Breast epithelium (tissue), 4 donors: ENCODE measurements around the gene ZNF263. TPM values are rescaled to one million over a fixed set of nuclear protein-coding genes. Genes with fewer than 3 reads are reported as not detected.
A peak's percentile ranks its signal among the peaks of the same experiment; 100 is the strongest.

Source experiments
- DNase-seq, 2 donors: peaks; one replicate each; pipeline ENCODE4 v3.0.0-alpha.2; 2019; ENCODE audit warnings: low spot score in 2 of 2
- H3K27ac ChIP-seq, 2 donors: fragments of 200-600 bp; sonication (generic) in 1 of 2; one replicate each; pipeline ENCODE4 v1.5.1; 2016 to 2019; ENCODE audit warnings: mild to moderate bottlenecking in 1 of 2
- H3K27me3 ChIP-seq, 2 donors: fragments of 200-600 bp; sonication (generic) in 1 of 2; one replicate each; pipeline versions ENCODE4 v1.5.1 to v1.6.0; 2017 to 2019; ENCODE audit warnings: control low read depth in 1 of 2, mild to moderate bottlenecking in 1 of 2
- H3K36me3 ChIP-seq: fragments of 200-600 bp; one replicate; pipeline ENCODE4 v1.5.1; 2019
- H3K4me1 ChIP-seq, 2 donors: fragments of 200-600 bp; sonication (generic); one replicate each; pipeline ENCODE4 v1.5.1; 2016 to 2019; ENCODE audit warnings: control low read depth in 1 of 2
- H3K4me3 ChIP-seq, 3 donors: fragments of 200-600 bp; sonication (generic); 1 replicate in 2 of 3; 2 replicates in 1 of 3; pipeline ENCODE4 v1.5.1; 2016 to 2019; ENCODE audit warnings: mild to moderate bottlenecking in 3 of 3, moderate library complexity in 2 of 3
- H3K9me3 ChIP-seq, 2 donors: fragments of 200-600 bp; sonication (generic) in 1 of 2; one replicate each; pipeline ENCODE4 v1.5.1; 2016 to 2019; ENCODE audit warnings: control low read depth in 1 of 2
- POLR2A ChIP-seq: fragments of 450-650 bp; IDR thresholded peaks from one replicate; pipeline ENCODE4 v1.6.1; 2016; ENCODE audit warnings: antibody characterized with exemption, mild to moderate bottlenecking, moderate library complexity
- POLR2AphosphoS5 ChIP-seq, 3 donors: sonication (generic); formaldehyde crosslinking; IDR thresholded peaks; one replicate each; pipeline ENCODE4 v1.6.1; 2017; ENCODE audit warnings: antibody characterized with exemption in 3 of 3
- intact Hi-C: fragments of 100-400 bp; cut with DNase I; formaldehyde crosslinking; loops from one replicate; pipeline ENCODE4 v1.15.1; 2023; ENCODE audit warnings: low total_unique reads
- total RNA-seq, 3 donors: library from RNA; depleted of rRNA; stranded (reverse); fragments of >200 nt; gene quantifications; one replicate each; pipeline ENCODE4 v1.1.0, GENCODE V29; 2016
- TF ChIP-seq, protein P1 (sequence below), 3 donors: fragments of 450-650 bp; IDR thresholded peaks; one replicate each; pipeline ENCODE4 v1.5.1; 2016 to 2017; ENCODE audit warnings: antibody characterized with exemption in 3 of 3, mild to moderate bottlenecking in 3 of 3, moderate library complexity in 3 of 3

ZNF263 gene
- total RNA-seq, 3 donors from 2014 or later, result 38.2 to 55.8 (median 47.9) TPM

- Histone ChIP-seq H3K4me3 (no peak overlapping the region), H3K9me3 (no peaks in the 10 kb centered on the region), H3K27me3 (peaks cover 0 to 3% of the 10 kb centered on the region in 2 donors), H3K4me1 (no peaks in the 10 kb centered on the region), H3K36me3 (no peaks in the 10 kb centered on the region), H3K27ac (no peak overlapping the region)
- TF ChIP-seq, protein P1, sequence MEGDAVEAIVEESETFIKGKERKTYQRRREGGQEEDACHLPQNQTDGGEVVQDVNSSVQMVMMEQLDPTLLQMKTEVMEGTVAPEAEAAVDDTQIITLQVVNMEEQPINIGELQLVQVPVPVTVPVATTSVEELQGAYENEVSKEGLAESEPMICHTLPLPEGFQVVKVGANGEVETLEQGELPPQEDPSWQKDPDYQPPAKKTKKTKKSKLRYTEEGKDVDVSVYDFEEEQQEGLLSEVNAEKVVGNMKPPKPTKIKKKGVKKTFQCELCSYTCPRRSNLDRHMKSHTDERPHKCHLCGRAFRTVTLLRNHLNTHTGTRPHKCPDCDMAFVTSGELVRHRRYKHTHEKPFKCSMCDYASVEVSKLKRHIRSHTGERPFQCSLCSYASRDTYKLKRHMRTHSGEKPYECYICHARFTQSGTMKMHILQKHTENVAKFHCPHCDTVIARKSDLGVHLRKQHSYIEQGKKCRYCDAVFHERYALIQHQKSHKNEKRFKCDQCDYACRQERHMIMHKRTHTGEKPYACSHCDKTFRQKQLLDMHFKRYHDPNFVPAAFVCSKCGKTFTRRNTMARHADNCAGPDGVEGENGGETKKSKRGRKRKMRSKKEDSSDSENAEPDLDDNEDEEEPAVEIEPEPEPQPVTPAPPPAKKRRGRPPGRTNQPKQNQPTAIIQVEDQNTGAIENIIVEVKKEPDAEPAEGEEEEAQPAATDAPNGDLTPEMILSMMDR (IDR thresholded peaks at IDR 0.05), result no peak
- TF ChIP-seq POLR2A, result no peak
- TF ChIP-seq POLR2AphosphoS5 (IDR thresholded peaks at IDR 0.05), result no peak
- intact Hi-C loops, result loop anchor here (2.0 kb wide), 1 partner anchor 54 kb away; no protein-coding TSS in a partner anchor
- no peak for DNase-seq
Measured at GRCh38 chr16:3249020-3249419, 34.3 kb upstream of the ZNF263 start.

DNA sequence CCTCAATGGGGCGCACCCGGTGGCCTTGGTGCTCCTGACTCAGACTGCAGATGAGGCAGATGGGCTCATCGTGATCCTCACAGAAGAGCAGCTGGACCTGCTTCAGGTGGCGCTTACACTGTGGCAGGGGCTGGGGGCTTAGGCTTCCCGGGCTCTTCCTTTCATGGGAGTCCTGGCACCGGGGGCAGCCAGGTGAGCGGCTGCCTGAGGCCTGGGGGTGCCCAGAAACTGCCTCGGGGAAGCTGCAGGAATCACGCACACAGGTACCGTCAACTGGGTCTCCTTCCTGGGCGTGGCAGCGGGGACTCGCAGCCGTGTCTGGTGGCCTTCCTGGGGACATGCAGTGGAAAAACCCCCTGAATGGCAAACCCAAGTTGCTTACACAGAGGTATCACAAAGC lies 33.8 kb upstream of the ZNF263 start:
- Histone ChIP-seq H3K27me3 (no peaks in the 10 kb centered on the region), H3K36me3 (no peaks in the 10 kb centered on the region), H3K27ac (no peak overlapping the region), H3K9me3 (no peaks in the 10 kb centered on the region), H3K4me3 (no peak overlapping the region), H3K4me1 (no peaks in the 10 kb centered on the region)
- intact Hi-C loops, result loop anchor here (2.0 kb wide), 1 partner anchor 55 kb away; no protein-coding TSS in a partner anchor
- TF ChIP-seq, protein P1 (IDR thresholded peaks at IDR 0.05), result no peak
- no peak for TF ChIP-seq POLR2AphosphoS5 (IDR thresholded peaks at IDR 0.05)
- no peak for TF ChIP-seq POLR2A
- no peak for DNase-seq

GRCh38 chr16:3252967-3253366 lies 30.3 kb upstream of the ZNF263 start:
- Histone ChIP-seq H3K4me1 (no peaks in the 10 kb centered on the region), H3K4me3 (no peak overlapping the region), H3K36me3 (no peaks in the 10 kb centered on the region), H3K27me3 (no peaks in the 10 kb centered on the region), H3K9me3 (no peaks in the 10 kb centered on the region), H3K27ac (no peak overlapping the region)
- no peak for DNase-seq
- TF ChIP-seq POLR2A (no peak), POLR2AphosphoS5 (IDR thresholded peaks at IDR 0.05) (no peak)
- TF ChIP-seq, protein P1 (IDR thresholded peaks at IDR 0.05), result no peak
- intact Hi-C loops, result no loop called here

DNA sequence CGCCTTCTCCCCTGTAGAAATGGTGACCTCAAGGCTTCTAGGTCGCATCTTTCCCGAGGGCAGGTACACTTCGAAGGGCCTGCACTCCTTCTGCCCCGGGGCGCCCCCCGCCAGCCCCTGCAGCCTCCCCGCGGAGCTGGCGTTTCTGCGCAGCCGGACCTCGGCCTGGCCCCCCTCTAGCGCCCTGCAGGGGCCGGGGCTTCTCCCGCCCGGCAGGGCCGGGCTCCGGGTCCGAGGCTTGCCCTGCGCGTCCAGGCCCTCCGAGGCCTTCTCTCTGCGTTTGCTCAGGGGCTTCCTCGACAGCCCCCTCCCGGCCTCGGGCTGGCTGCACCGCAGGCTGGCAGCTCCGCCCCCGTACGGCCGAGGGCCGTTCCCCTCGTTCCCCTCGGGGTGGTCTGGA lies 29.0 kb upstream of the ZNF263 start:
- Histone ChIP-seq H3K27me3 (no peaks in the 10 kb centered on the region), H3K4me1 (no peaks in the 10 kb centered on the region), H3K36me3 (no peaks in the 10 kb centered on the region), H3K27ac (no peak overlapping the region), H3K4me3 (no peak overlapping the region), H3K9me3 (no peaks in the 10 kb centered on the region)
- intact Hi-C loops, result no loop called here
- no peak for DNase-seq
- TF ChIP-seq POLR2AphosphoS5 (IDR thresholded peaks at IDR 0.05), result no peak
- TF ChIP-seq, protein P1 (IDR thresholded peaks at IDR 0.05), result no peak
- no peak for TF ChIP-seq POLR2A

GRCh38 chr16:3256146-3256865 lies 27.0 kb upstream of the ZNF263 start, which contains the start of gene MEFV:
Gene MEFV, minus strand, starts transcription at chr16:3256633. Its CDS starts 46 bp downstream, at chr16:3256587.
- no peak for TF ChIP-seq POLR2A
- TF ChIP-seq, protein P1 (IDR thresholded peaks at IDR 0.05), result no peak
- TF ChIP-seq POLR2AphosphoS5 (IDR thresholded peaks at IDR 0.05), result no peak
- no peaks in the 10 kb centered on the region for H3K4me1 ChIP-seq
- no peak within 1 kb of the TSS for H3K27ac ChIP-seq
- DNase-seq, result no peak
- H3K4me3 ChIP-seq, result peak within 1 kb of the TSS in 1 of 3 donors; percentile 32
- H3K36me3 ChIP-seq, result no peaks in the 10 kb centered on the region
- H3K9me3 ChIP-seq, result no peaks in the 10 kb centered on the region
- intact Hi-C loops, result no loop called here
- no peaks in the 10 kb centered on the region for H3K27me3 ChIP-seq
